Breast epithelium (tissue), 3 donors: ENCODE measurements around the gene ATRN.

Experiments
- POLR2A ChIP-seq: fragments of 450-650 bp; IDR thresholded peaks from one replicate; pipeline ENCODE4 v1.6.1; 2016; ENCODE audit warnings: antibody characterized with exemption, mild to moderate bottlenecking, moderate library complexity
- TF ChIP-seq, protein P1 (sequence below), 3 donors: fragments of 450-650 bp; IDR thresholded peaks; one replicate each; pipeline ENCODE4 v1.5.1; 2016 to 2017; ENCODE audit warnings: antibody characterized with exemption in 3 of 3, mild to moderate bottlenecking in 3 of 3, moderate library complexity in 3 of 3

DNA sequence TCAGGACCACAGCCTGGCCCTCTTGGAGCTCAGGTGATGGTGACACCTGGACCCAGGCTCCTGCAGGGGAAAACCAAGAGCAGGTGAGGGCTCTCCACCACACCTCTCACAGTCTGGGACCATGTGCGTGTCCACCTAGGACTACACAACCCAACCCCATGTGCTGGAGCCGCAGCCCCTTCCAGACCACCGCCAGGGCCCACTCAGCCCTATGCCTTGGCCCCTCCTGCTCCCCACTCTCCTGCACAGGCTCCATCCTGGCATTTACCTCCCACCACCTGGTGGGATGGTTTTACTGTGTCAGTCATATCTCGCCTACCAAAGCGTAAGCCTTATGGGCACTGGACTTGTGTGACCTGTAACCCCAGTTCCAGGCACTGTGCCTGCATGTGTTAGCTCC, 224.0 kb downstream of the ATRN start:
- no peak for TF ChIP-seq POLR2A
- TF ChIP-seq, protein P1, sequence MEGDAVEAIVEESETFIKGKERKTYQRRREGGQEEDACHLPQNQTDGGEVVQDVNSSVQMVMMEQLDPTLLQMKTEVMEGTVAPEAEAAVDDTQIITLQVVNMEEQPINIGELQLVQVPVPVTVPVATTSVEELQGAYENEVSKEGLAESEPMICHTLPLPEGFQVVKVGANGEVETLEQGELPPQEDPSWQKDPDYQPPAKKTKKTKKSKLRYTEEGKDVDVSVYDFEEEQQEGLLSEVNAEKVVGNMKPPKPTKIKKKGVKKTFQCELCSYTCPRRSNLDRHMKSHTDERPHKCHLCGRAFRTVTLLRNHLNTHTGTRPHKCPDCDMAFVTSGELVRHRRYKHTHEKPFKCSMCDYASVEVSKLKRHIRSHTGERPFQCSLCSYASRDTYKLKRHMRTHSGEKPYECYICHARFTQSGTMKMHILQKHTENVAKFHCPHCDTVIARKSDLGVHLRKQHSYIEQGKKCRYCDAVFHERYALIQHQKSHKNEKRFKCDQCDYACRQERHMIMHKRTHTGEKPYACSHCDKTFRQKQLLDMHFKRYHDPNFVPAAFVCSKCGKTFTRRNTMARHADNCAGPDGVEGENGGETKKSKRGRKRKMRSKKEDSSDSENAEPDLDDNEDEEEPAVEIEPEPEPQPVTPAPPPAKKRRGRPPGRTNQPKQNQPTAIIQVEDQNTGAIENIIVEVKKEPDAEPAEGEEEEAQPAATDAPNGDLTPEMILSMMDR (IDR thresholded peaks at IDR 0.05) = no peak
